Measurements from ENCODE around the gene HTR3E. TPM values are rescaled to one million over a fixed set of nuclear protein-coding genes. Genes with fewer than 3 reads are reported as not detected.

The HTR3E gene
- polyA plus RNA-seq, 1 donor from 2014 or later = not detected

- Histone ChIP-seq H3K9me3 (ENCODE audit: low read length) (no peaks in the 10 kb centered on the region), H3K79me2 (replicated peaks; ENCODE audit: insufficient read depth, low read length) (no peaks in the 10 kb centered on the region), H3K4me2 (ENCODE audit: low read length) (no peak overlapping the region), H3K4me3 (ENCODE audit: low read length) (no peak overlapping the region), H3F3A (ENCODE audit: insufficient read depth, low read length, poor library complexity, severe bottlenecking) (no peaks in the 10 kb centered on the region), H2AFZ (ENCODE audit: low read depth, low read length) (no peak overlapping the region), H3K27me3 (ENCODE audit: insufficient read depth, low read depth, low read length) (no peaks in the 10 kb centered on the region), H3K27ac (ENCODE audit: low read length) (no peak overlapping the region), H3K9me2 (ENCODE audit: insufficient read depth, low read length) (no peaks in the 10 kb centered on the region), H3K9ac (ENCODE audit: low read length) (no peak overlapping the region), H3K36me3 (ENCODE audit: insufficient read depth, low read length) (no peaks in the 10 kb centered on the region), H4K20me1 (ENCODE audit: insufficient read depth) (no peaks in the 10 kb centered on the region)
- no peak for TF ChIP-seq SMC3 (conservative IDR thresholded peaks at IDR 0.05; ENCODE audit: poor library complexity)
- no peak for TF ChIP-seq CTCF (IDR thresholded peaks at IDR 0.05; ENCODE audit: poor library complexity, severe bottlenecking)
- TF ChIP-seq EZH2 (IDR thresholded peaks at IDR 0.05; ENCODE audit: borderline replicate concordance, insufficient read depth, low read length, poor library complexity, severe bottlenecking) = no peak
- no peak for TF ChIP-seq POLR2AphosphoS5 (IDR thresholded peaks at IDR 0.05)
- TF ChIP-seq EP300 (conservative IDR thresholded peaks at IDR 0.05; ENCODE audit: poor library complexity, severe bottlenecking) = no peak
- TF ChIP-seq RAD21 (conservative IDR thresholded peaks at IDR 0.05) = no peak
- TF ChIP-seq REST (IDR thresholded peaks at IDR 0.05; ENCODE audit: borderline replicate concordance) = no peak
- TF ChIP-seq TAF1 (IDR thresholded peaks at IDR 0.05; ENCODE audit: low read depth) = no peak
- no peak for TF ChIP-seq MXI1 (conservative IDR thresholded peaks at IDR 0.05; ENCODE audit: poor library complexity, severe bottlenecking)
Observed at GRCh38 chr3:184059424-184059823, 37.4 kb upstream of the HTR3E start.

- H3K27me3 ChIP-seq (ENCODE audit: insufficient read depth, low read depth, low read length) = no peaks in the 10 kb centered on the region
- no peak overlapping the region for H3K9ac ChIP-seq (ENCODE audit: low read length)
- H3K27ac ChIP-seq (ENCODE audit: low read length) = no peak overlapping the region
- no peaks in the 10 kb centered on the region for H3F3A ChIP-seq (ENCODE audit: insufficient read depth, low read length, poor library complexity, severe bottlenecking)
- no peaks in the 10 kb centered on the region for H4K20me1 ChIP-seq (ENCODE audit: insufficient read depth)
- H3K4me3 ChIP-seq (ENCODE audit: low read length) = no peak overlapping the region
- TF ChIP-seq REST (IDR thresholded peaks at IDR 0.05; ENCODE audit: borderline replicate concordance) = no peak
- no peak for TF ChIP-seq TAF1 (IDR thresholded peaks at IDR 0.05; ENCODE audit: low read depth)
- no peak for TF ChIP-seq MXI1 (conservative IDR thresholded peaks at IDR 0.05; ENCODE audit: poor library complexity, severe bottlenecking)
- TF ChIP-seq POLR2AphosphoS5 (IDR thresholded peaks at IDR 0.05) = no peak
- TF ChIP-seq EZH2 (IDR thresholded peaks at IDR 0.05; ENCODE audit: borderline replicate concordance, insufficient read depth, low read length, poor library complexity, severe bottlenecking) = no peak
- TF ChIP-seq EP300 (conservative IDR thresholded peaks at IDR 0.05; ENCODE audit: poor library complexity, severe bottlenecking) = no peak
- no peak for TF ChIP-seq SMC3 (conservative IDR thresholded peaks at IDR 0.05; ENCODE audit: poor library complexity)
- H3K79me2 ChIP-seq (replicated peaks; ENCODE audit: insufficient read depth, low read length) = no peaks in the 10 kb centered on the region
- H2AFZ ChIP-seq (ENCODE audit: low read depth, low read length) = no peak overlapping the region
- H3K4me2 ChIP-seq (ENCODE audit: low read length) = no peak overlapping the region
- no peaks in the 10 kb centered on the region for H3K36me3 ChIP-seq (ENCODE audit: insufficient read depth, low read length)
- no peaks in the 10 kb centered on the region for H3K9me2 ChIP-seq (ENCODE audit: insufficient read depth, low read length)
- no peaks in the 10 kb centered on the region for H3K9me3 ChIP-seq (ENCODE audit: low read length)
Observed at GRCh38 chr3:184062637-184063036, 34.2 kb upstream of the HTR3E start.

All from neural cell (in vitro differentiated cells).